ENCODE measurements around the gene RPS15A.
"Not testable (repeated sequence)": the region's sequence is repeated elsewhere in the genome, so short reads cannot be mapped to it uniquely, and the experiment has no call there.

RPS15A gene

GRCh38 chr16:18796377-18796776 lies 6.2 kb upstream of the RPS15A start:
- no peak for DNase-seq

GRCh38 chr16:18792836-18793433 lies 2.8 kb upstream of the RPS15A start:
- no peak for DNase-seq

- no peak for DNase-seq
Observed at GRCh38 chr16:18789515-18789849, 652 bp downstream of the RPS15A start.

GRCh38 chr16:18788828-18789514 lies 1.2 kb downstream of the RPS15A start:
- peak; percentile 29 for DNase-seq

- no peak for DNase-seq
Observed at GRCh38 chr16:18784917-18785623, 5.1 kb downstream of the RPS15A start.

GRCh38 chr16:18783430-18784341 lies 6.4 kb downstream of the RPS15A start:
- DNase-seq = no peak

- no peak for DNase-seq
Observed at GRCh38 chr16:18782697-18783429, 7.3 kb downstream of the RPS15A start.

GRCh38 chr16:18781232-18781631 lies 8.9 kb downstream of the RPS15A start:
- DNase-seq = not testable (repeated sequence)

GRCh38 chr16:18780460-18781026 lies 9.6 kb downstream of the RPS15A start:
- DNase-seq = not testable (repeated sequence)

GRCh38 chr16:18777664-18778063 lies 12.5 kb downstream of the RPS15A start:
- not testable (repeated sequence) for DNase-seq

- DNase-seq = not testable (repeated sequence)
Observed at GRCh38 chr16:18776334-18776733, 13.8 kb downstream of the RPS15A start.

GRCh38 chr16:18774651-18775050 lies 15.5 kb downstream of the RPS15A start:
- DNase-seq = peak; percentile 52

- DNase-seq = not testable (repeated sequence)
Observed at GRCh38 chr16:18772171-18772570, 18.0 kb downstream of the RPS15A start.

- DNase-seq = not testable (repeated sequence)
Observed at GRCh38 chr16:18770336-18770962, 19.7 kb downstream of the RPS15A start.

- not testable (repeated sequence) for DNase-seq
Observed at GRCh38 chr16:18767217-18767616, 22.9 kb downstream of the RPS15A start.

GRCh38 chr16:18762713-18763112 lies 27.4 kb downstream of the RPS15A start:
- not testable (repeated sequence) for DNase-seq

- peak; percentile 33 for DNase-seq
Observed at GRCh38 chr16:18759598-18760520, 30.3 kb downstream of the RPS15A start.

- DNase-seq = not testable (repeated sequence)
Observed at GRCh38 chr16:18757960-18758660, 32.0 kb downstream of the RPS15A start.

- DNase-seq = not testable (repeated sequence)
Observed at GRCh38 chr16:18756639-18757038, 33.5 kb downstream of the RPS15A start.

- DNase-seq = not testable (repeated sequence)
Observed at GRCh38 chr16:18742870-18743269, 47.3 kb downstream of the RPS15A start.

Measured in hematopoietic multipotent progenitor cell treated with erythropoietin and hydrocortisone succinate and interleukin-3 and kit ligand, for 6 days (in vitro differentiated cells).